Lung microvascular endothelial cell (primary cell): ENCODE data around the gene VENTX. TPM values are rescaled to one million over a fixed set of nuclear protein-coding genes. Genes with fewer than 3 reads are reported as not detected.

Source experiments
- DNase-seq, 2 donors: peaks; one replicate each; pipeline versions ENCODE4 v3.0.0 to v3.0.0-alpha.2; 2010; ENCODE audit warnings: low read depth in 2 of 2
- total RNA-seq: library from RNA; depleted of rRNA; stranded (reverse); fragments of >200 nt; gene quantifications from 2 replicates; pipeline ENCODE4 v1.2.1, GENCODE V29; 2014

VENTX gene
- total RNA-seq, 1 donor from 2014 or later, result not detected

- DNase-seq, result no peak
Observed at GRCh38 chr10:133201948-133202725, 35.5 kb upstream of the VENTX start.

DNA sequence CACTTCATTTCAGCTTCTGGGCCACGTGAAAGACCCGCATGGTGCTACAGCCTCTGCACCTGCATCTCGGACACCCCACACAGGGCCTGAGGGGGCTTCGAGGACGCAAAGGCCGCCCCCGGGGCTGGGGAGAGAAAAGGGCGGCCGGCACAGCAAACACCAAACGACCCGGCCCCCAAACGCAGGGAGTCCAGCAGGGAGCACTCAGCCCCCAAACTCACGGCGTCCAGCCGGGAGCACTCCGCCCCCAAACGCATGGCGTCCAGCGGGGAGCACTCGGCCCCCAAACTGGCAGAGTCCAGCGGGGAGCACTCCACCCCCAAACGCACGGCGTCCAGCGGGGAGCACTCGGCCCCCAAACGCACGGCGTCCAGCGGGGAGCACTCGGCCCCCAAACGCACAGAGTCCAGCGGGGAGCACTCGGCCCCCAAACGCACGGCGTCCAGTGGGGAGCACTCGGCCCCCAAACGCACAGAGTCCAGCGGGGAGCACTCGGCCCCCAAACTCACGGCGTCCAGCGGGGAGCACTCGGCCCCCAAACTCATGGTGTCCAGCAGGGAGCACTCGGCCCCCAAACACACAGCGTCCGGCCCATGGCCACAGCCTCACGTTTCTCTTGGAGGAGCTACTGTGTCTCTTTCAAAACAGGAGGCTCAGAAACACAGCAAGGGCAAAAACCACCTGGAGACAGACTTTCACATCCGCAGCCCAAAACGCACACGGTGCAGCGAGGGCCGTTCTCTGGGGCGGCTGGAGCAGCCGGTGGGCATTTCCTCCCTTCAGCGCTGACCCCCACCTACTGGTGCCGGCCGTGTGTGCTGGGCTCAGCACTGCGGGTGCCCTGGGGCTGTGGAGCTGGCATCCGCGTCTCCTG is 34.6 kb upstream of the VENTX start:
- DNase-seq, result no peak

- DNase-seq, result no peak
Observed at GRCh38 chr10:133203652-133204195, 33.9 kb upstream of the VENTX start.

DNA sequence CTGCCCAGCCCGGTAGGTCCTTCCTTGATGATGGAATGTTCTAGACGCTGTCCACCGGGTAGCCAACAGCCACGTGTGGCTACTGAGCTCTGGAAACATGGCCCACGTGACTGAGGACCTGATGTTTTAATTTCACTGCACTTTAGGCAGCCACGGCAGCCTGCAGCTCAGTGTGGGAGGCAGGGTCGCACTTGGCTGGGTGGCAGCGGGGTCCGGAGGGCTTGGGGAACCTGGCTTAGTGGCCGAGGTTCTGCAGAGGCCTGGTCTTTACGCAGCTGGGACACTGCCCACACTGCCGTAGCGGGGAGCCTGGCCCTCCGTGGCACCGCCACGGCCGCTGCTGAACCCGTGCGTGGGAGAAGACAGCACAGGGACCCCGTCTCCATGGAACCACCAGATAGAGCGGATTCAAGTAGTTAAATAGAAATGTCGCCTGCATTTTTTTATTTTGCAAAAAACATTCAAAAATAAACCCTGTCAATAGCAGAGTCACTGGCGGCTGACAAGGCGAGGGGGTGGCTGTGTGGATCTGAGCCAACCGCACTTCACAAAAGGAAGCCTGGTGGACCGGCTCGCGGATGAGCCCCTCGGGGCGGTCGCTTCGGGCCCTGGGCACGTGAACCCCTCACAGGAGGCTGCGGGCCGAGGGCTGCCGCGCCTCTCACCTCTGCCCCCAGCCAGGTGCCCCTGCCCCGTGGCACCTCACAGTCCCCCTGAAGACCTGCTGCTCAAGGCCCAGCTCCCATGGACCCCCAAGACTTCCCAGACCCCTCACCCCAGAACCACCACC is 33.2 kb upstream of the VENTX start:
- DNase-seq, result no peak

GRCh38 chr10:133205146-133205545 is 32.5 kb upstream of the VENTX start:
- no peak for DNase-seq

GRCh38 chr10:133206356-133207040 is 31.2 kb upstream of the VENTX start:
- no peak for DNase-seq

DNA sequence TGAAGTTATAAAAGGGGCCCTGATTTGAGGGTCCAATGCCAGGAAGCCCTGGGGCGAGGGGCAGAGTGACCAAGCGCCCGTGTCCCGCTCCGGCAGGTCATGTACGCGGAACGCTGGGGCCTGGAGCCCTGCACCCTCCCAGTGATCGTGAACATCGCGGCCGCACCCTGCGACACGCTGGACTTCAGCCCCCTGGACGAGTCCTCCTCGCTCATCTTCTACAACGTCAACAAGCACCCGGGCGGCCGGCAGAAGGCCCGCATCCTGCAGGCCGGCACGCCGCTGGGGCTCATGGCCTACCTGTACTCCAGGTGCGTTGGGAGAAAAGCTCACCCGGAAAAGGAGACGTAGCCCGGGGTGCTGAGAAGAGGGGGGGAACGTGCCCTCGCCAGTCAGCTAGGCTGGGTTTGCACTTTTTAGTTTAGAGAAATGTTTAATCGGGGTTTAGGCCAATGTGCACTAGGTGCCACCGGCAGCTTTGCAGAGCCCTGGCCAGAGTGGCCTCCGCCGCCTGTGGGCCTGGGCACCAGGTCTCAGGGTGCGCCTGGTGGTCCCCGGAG is 30.5 kb upstream of the VENTX start:
- DNase-seq, result no peak

DNA sequence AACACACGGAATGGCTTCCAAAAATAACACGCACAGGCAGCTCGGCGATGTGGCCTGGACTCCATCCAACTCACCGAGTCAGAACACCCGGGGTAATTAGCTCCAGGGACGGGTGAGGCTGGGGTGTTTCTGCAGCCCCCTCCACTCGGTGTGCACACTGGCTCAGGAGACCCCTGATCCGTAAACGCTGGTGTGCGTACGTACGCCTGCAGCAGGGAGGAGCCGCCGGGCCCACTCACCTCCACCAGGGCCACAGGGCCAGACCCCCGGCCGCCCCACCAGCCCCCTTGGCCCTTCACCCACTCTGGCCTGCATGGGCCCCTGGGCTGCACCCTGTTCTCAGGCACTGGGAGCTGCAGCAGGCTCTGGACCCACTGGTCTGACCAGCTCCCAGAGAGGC is 30.0 kb upstream of the VENTX start:
- no peak for DNase-seq

- DNase-seq, result no peak
Observed at GRCh38 chr10:133208466-133208865, 29.2 kb upstream of the VENTX start.

DNA sequence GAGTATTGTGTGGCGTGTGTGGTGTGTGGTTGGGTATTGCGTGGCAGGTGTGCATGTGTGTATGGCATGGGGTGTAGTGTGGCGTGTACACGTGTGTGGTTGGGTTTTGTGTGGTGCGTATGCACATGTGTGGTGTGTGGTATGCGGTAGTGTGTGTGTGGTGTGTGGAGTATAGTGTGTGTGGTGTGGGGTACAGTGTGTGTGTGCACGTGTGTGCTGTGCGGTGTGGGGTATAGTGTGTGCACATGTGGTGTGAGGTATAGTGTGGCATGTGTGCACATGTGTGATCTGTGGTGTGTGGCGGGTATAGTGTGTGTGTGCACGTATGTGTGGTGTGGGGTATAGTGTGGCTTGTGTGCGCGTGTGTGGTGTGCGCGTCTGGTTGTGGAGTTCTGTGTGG is 28.5 kb upstream of the VENTX start:
- no peak for DNase-seq

DNA sequence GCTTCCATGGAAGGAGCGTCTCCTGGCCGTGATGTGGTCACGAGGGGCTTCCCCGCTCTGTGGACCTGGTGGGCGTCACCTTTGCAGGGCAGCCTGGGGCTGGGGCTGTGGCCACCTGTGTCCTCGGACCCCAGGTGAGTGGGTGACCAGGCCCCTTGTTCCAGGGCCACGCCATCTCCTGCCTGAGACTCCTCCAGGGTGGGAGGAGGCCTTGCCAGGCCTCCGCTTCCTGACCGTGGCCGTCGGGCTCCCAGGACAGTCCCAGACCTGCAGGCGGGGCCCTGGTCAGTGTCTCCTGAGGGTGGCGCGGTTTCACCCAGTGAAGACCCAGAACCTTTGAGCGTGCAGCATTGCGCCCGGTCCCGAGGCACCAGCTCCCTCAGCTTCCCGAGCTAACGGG is 28.0 kb upstream of the VENTX start:
- no peak for DNase-seq

DNA sequence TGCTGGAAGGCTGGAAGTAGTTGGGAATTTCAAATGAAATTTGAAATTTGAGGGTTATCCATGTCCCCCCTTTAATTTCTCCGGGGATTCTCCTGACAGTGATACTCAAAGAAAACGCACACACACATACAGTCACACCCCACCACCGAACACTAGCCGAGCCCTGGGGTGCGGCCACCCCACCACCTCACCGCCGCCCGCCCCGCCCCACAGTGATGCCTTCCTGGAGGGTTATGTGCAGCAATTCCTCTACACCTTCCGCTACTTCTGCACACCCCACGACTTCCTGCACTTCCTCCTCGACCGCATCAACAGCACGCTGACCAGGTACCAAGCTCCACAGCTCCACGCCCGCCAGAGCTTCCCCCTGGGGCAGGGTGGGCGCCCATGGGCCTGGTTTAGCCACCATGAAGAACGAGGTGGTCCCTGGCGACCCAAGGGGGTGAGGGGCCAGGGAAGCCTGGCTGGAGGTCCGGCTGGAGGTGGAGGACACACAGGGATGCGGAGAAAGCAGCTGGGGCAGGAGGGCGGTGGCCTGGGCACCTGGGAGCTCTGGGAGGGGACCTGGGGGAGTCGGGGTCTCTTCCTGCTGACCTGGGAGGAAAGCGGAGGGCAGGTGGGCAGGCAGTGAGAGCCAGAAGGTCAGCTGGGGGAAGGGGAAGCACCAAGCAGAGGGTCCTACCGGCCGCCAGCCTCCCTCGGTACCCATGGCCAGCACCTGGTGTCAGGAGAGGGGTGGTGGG is 27.1 kb upstream of the VENTX start:
- no peak for DNase-seq

DNA sequence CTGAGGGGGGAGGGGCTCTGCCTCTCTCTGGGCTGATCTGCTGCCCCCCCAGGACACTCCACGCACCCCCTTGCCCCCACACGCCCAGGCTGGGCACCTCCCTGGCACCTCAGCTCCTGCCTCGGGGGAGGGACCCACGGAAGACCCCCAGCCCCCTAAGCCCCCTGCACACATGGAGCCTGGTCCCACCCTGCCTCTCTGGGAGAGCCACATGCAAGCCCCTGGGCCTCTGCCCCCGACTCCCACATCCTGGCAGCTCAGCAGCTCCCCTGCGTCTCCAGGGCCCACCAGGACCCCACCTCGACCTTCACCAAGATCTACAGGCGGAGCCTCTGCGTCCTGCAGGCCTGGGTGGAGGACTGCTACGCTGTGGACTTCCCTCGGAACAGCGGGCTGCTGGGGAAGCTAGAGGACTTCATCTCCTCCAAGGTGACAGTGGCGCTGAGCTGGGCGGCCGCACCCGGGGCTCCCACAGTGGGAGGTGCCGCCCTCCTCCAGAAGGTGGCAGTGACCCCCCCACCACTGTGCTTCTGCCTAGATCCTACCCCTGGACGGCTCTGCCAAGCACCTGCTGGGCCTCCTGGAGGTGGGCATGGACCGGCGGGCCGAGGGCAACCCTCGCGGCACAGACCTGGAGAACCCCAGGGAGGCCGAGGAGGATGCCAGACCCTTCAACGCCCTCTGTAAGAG is 26.4 kb upstream of the VENTX start:
- DNase-seq, result no peak

DNA sequence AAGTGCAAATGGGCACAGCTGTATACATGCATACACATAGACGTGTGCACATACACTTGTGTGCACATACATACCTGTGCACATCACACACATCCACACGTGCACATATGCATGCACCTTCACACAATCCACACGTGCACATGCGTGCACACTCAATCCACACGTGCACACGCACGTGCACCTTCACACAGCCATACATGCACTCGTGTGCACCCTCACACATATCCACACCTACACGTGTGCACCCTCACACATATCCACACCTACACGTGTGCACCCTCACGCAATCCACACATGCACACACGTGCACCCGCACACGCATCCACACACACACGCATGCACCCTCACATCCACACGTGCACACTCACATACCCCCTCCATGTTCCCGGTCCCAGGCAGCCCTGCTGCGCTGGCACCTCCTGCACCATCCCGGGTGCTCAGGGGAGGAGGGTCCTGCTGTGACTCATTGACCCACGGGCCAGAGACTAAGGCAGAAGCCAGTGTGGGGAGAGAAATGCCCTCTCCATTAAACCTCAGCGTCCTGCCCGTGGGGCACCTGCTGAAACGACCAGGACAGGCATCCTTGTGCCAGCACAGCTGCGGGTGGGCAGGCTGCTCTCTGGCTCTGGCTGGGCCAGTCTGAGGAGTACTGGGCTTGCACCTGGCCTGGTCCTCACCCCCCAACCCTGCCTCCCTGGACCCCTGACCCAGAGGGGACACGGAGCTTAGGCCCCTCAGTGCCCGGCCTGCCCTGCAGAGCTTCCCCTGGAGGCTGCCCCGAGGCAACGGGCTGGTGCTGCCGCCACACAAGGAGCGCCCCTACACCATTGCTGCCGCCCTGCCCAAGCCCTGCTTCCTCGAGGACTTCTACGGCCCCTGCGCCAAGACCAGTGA is 25.4 kb upstream of the VENTX start:
- DNase-seq, result no peak

- no peak for DNase-seq
Observed at GRCh38 chr10:133212853-133213494, 24.7 kb upstream of the VENTX start.

GRCh38 chr10:133213641-133214467 is 23.8 kb upstream of the VENTX start:
- DNase-seq, result no peak
